Stimulated activated CD8-positive, alpha-beta memory T cell treated with anti-CD3 and anti-CD28 coated beads, Interleukin-12 subunit alpha, Interleukin-12 subunit beta, amount 100 ng/mL, for 4 hours (primary cell): ENCODE results near the gene SUSD4.
"Not testable (repeated sequence)": the region's sequence is repeated elsewhere in the genome, so short reads cannot be mapped to it uniquely, and the experiment has no call there.

Experiments used
- DNase-seq: peaks from one replicate; pipeline ENCODE4 v3.0.0-alpha.2; 2020; ENCODE audit warnings: low read depth

SUSD4 gene

DNA sequence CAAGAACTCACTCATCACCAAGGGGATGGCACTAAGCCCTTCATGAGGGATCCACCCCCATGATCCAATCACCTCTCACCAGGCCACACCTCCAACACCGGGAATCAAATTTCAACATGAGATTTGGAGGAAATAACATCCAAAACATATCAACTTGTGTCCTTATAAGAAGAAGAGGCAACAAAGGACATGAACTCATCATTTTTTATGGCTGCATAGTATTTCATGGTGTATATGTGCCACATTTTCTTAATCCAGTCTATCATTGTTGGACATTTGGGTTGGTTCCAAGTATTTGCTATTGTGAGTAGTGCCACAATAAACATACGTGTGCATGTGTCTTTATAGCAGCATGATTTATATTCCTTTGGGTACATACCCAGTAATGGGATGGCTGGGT lies 112.6 kb downstream of the SUSD4 start:
- DNase-seq, result not testable (repeated sequence)

DNA sequence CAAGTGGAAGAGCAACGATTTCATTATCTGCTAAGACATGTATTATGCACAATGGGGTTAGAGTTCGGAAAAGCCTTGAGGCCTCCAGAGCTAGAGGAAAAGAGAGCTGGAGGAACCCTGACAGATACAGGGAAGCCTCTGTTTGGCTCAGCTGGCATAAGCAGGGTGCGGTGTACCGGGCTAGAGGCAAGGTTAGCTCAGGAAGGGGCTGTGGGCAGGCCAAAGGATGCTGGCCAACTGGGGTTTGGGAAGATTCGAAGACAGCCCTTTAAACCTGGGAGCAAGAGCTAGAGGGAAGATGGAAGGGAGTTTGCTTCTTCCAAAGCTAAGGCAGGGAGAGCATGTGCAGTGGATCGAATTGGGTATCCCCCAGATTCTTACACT lies 113.4 kb downstream of the SUSD4 start:
- no peak for DNase-seq

DNA sequence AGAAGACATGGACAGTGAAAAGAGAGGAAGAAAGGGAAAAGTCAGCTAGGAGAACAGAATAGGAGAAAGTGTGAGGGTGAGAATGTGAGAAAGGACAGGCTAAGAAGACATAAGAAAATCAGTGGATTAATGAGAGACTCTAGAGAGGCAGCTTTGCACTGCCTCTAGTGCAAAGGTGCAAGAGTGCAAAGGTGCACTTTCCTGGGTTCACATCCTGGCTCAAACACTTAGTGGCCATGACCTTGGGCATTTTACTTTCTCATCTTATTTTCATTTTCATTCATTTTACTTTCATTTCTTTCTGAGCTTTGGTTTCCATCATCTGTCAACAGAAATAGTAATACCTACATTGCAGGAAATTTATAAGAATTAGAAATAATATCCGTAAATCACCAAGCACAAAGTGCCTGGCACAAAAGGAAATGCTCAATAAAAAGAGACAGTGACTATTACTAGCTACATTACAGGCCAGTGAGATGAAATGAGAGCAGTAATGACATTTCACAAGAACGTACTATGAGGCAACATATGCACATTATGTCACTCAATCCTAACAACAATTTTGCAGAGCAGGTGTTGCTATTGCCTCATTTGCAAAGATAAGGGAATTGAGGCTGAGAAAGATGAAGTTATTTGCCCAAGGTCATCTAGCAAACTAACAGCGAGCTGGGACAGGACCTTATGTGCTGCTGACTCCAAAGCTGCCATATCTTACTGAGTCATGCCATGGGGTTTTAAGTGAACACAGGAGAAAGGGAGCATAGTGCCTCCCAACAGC lies 113.9 kb downstream of the SUSD4 start:
- no peak for DNase-seq

DNA sequence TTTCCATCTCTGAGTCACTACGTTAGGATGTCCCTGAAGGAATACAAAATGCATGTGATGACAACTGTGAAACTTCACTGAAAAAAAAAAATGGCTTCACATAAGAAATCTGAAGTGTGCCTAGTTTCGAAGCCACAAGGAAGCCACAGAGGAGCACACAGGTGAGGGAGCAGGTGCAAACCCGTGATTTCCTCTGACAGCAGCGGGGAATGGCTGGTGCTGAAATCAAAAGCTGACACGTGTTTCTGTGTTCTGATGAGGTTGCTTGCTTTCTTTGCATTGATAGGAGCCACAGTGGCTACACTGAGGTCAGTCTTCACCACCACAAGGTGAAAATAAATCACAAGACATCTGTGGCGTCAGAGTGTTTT lies 115.2 kb downstream of the SUSD4 start:
- DNase-seq, result no peak

DNA sequence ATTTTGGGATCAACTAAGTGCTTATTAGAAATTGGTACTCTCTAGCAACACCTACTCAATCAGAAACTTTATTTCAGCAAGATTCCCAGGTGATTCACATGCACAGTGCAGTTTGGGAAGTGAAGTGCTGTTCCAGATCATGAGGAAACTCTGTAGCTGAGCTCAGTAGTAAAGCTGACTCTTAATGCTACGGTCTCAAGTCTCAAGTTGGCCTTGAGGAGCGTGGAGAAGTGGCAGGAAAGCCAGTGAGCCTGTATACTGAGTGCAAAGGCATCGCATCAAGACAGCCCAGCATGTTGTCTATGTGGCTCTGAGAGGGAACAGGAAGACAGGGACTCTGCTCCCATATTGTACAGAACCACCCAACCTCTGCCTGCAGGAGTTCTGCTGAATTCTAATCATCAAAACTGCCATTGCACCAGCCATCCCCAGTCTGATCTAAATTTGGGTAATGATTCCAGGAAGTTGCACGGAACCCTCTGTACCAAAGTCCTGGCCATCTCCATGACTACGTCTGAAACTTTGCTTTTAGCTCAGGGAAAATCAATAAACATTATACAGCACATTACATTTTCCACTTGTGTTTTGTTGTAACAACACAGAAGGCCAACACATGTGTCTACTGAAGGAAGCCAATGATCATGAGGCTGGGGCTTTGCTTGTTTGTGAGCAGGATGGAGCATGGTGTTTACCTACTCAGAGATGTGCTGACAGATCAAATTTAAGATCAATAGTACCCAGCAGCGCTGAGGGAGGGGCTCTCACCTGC lies 115.8 kb downstream of the SUSD4 start:
- DNase-seq, result no peak

DNA sequence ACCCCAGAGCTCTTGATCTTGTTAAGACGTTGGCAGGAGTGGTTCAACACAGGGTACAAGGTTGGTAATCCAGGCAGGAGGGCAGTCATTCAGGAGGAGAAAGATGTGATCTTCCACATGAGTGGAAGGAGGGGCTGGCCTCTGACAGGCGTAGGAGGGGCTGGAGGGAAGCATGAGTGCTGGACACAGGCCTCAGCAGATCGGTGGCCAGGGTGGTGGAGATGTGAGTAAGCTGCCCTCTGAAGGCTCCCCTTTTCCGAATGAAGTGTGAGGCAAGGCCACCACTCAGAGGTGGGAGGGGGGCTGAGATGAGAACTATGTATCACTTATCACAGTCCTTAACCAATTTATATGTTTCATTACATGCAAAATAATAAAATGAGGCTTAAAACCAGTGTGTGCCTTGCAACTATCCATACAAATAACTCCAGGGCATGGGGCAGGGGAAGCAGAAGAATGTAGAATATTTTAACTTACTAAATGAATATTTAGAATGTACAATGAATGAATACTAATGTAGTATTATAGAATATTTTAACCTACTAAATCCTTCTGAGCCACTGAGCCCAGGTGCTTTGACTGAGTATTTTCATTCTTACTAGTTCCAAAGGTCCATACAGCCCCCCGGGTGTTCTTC lies 117.4 kb downstream of the SUSD4 start:
- DNase-seq, result no peak

DNA sequence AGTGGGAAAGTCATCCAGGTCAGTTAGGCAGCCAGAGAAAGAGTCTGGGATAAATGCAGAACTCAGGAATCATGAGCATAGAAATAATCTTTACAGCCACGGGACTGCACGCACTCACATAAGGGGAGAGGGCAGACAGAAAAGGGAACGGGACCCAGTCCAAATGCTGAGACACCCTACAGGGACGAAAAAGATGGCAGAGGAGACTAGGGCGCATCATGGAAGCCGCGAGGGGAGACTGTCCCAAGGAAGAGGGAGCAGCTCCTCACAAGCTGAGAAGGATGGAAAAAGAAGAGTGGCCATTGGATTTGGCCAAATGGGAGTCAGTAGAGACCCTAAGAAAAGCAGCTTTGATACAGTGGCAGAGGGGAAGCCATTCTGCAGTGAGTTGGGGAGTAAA lies 118.0 kb downstream of the SUSD4 start:
- no peak for DNase-seq

DNA sequence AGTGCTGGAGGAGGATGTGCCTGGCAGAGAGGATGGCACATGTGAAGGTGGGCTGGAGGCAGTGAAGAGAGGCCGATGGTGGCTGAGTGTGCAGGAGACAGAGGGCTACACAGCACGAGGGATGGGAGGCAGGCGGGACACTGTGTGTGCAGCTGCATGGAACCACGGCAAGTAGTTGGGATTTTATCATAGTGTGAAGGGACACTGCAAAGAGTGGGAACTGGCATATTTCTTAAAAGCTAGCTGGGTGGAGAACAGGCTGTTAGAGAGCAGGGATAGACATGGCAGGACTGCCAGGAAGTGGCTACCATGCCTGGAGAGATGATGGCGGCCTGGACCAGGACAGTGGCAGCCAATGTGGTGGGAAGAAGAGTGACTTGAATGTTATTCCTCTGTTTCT lies 118.6 kb downstream of the SUSD4 start:
- DNase-seq, result no peak

DNA sequence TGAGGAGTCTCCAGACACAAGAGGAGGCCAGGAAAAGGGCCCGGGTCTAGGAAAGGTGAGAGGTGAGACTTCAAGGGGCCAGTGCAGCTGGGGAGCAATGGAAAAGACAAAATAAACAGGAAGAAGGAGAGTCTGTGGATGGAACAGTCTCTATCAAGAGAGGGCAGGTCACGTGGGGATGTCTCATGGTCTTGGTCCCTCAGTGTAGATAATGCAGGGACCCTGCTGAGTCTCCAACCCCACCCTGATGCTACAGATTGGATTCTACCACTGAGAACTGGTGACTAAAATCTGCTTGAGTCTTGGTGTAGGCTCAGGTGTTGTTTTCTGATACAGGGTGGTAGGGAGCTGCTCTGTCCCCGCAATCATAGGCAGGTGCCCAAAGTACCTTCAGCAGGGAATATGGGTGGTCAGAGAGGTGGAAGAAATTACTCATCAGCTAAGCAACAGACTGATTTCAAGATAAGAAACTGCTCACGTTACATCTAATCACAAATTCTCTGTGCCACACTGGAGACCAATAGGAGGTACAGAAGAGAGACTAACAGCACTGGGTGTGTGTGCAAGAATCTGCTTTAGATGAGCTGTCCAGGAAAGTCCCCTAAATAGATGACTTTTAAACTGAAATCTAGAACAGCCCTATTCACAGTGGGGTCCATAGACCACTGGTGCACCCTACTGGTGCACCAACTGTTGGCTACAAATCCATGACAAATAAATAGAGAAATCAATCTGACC lies 119.4 kb downstream of the SUSD4 start:
- no peak for DNase-seq

DNA sequence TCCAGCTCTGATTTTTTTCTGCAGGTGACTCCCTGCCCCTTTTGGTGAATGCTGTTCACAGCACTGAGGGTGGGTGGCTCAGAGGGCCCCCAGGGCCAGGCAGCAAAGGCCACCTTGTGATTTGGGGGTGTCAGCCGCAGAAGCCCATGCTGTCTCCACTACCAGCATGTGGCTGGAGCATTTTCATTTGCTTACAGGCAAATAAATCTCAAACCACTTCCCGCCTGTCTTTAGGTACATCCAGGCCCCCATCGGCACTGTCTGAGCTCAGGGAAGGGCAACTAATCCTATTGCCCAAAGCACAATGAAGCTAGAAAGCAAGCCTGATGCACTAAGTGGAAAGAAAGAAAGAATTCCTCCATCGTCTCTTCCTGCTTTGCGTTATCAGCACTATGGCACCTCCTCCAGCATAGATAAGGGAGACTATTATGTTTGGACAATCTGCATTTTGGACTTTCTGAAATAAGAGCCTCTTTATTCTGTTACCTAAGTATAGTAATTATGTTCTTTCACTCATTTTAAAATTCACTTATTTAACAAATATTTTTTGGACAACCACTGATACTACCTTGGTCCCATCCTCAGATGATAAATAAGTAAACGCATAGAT lies 120.4 kb downstream of the SUSD4 start:
- no peak for DNase-seq

DNA sequence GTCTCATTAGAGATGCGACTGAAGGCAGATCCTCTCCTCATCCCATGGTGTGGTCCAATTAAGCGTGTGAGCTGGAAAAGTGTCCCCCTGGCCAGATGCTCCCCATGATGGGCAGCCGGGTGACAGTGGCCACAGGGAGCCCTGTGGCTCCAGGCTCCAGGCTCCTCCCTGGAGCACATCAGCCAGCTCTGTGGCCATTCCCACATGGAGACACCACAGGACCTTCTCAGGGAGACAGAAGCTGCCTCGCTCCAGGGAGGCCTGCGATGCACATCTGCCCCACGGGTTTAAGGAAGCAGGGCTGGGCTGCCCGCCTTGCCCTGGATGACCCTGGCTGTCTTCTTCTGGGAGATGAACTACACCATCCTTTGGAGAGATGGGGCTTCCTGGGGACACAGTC lies 121.0 kb downstream of the SUSD4 start:
- no peak for DNase-seq

DNA sequence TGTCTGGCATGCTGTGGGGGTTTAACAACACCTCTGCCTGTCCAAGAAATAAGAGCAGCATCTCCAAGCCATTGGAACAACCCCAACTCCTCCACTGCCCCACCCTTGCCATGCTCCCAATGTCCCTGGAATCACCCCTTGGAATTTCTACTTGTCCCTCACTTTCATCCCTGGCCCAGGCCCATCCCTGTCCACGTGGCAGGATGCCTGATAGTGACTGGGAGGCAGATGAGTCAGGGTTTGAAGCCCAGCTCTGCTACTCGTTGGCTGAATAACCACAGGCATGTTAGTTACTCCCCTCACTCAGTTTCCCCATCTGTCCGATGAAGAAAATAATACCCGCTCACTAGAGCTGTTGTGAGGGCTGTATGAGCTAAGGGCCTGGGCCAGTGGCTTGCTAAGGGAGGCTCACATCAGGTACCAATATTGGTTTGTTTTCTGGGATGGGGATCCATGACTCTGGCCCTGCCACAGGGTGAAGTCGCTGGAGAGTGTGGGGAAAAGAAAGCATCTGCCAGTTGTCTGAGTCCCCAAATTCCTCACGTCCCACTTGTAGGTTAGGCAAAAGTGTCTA lies 121.5 kb downstream of the SUSD4 start:
- DNase-seq, result no peak

DNA sequence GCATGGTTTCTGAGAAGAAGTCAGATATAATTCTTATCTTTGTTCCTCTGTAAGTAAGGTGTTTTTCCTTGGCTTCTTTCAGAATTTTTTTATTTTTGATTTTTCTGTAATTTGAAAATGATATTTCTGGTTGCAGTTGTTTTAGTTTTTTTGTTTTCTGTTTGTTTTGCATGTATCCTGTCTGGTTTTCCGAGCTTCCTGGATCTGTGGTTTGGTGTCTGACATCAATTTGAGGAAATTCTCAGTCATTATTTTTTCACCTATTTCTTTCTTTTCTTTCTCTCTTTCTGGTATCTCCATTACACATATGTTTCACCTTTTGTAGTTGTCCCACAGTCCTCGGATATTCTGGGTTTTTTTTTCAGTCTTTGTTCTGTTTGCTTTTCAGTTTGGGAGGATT lies 123.9 kb downstream of the SUSD4 start:
- DNase-seq, result no peak

DNA sequence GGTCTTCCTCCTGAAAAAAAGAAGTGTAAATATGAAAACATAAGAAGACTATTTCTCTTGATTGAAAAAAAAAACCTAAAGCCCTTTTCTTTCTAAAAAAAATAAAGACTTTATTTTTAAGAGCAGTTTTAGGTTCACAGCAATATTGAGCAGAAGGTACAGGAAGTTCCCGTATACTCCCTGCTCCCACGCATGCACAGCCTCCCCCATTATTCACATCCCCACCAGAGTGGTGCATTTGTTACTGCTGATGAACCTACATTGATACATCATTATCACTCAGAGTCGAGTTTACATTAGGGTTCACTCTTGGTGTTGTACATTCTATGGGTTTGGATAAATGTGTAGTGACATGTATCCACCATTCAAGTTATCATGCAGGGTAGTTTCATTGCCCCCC lies 128.9 kb downstream of the SUSD4 start:
- no peak for DNase-seq

DNA sequence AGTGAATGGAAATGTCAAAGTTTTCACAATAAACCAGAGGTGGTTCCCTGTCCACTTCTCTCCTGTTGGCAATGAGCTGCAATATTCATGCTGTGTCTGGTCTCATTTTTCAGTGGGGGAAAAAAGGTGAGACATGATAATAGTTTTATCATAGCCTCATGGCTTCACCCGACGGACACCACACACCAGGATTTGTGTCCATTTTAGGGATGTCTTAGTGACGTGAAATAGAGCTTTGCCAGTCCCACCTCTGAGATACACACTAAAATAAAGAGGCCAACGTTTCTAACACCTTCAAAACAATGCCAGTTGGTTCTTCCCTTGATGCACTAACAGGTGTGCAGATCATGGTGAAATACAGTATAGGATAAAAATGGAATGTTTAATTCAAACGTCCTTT lies 129.4 kb downstream of the SUSD4 start:
- no peak for DNase-seq

DNA sequence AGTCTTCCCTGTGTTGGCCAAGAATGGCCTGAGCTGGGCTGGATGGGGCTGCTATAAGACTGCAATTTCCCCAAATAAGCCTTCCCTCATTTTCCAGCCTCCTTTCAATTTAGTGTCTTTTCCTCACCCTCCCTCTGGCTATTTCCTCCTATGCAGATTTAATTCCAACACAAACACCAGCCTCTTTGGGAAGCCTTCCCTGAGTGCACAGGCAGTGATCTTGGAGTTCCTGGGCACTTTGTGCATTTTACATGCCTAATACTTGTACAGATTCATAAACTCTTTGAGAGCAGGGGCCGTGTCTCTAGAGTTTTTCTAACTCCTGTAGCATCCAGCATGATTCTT lies 129.8 kb downstream of the SUSD4 start:
- DNase-seq, result no peak

DNA sequence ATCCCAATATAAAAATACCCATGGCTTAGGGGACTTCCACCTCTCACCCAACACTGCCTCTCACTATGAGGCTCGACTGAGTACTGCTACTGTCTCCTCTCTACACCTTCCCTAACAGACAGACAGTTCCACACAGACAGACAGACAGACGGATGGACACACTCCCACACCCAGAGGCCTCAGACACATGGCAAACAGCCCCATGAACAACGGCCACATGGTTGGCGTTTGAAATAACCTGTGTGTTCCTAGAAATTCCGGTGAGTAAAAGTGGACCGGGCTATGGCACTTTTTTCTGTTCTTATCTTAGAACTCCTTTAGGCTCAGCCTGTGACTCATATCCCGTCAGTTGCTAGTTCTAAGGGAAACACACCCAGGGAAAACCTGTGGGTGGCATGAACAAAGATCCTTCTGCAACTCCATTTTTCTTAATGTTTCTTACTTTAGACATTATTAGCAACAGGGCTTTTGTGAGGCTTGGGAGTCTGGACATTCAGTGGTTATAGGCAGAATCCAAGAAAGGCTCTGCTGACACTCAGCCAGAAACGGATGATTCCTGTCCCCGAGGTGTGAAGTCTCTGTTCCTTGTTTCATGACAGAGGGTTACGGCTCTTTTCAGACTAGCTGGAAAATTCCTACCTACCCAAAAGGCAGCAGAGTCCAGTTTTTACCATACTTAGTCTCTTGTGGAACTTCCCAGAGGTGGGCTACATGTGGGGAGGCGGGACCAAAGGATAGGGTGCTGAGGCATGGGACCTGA lies 130.4 kb downstream of the SUSD4 start:
- DNase-seq, result no peak

DNA sequence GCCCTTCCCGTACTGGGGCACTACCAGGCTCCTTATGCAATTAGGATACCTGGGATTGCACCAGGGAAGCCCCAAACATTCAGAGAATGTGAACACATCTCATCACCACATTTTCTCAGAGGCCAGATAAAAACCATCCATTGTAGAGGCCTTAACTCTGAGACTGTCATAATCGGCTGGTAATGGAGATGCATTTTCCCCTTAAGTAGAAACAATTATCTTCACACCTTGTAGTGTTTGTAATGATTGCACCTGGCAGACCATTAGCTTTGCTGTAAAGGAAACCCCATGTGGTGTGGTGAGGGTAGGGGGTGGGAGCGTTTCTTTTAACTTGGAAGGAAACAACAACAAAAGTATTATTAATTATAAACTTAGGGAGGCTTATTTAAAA lies 131.0 kb downstream of the SUSD4 start:
- no peak for DNase-seq

DNA sequence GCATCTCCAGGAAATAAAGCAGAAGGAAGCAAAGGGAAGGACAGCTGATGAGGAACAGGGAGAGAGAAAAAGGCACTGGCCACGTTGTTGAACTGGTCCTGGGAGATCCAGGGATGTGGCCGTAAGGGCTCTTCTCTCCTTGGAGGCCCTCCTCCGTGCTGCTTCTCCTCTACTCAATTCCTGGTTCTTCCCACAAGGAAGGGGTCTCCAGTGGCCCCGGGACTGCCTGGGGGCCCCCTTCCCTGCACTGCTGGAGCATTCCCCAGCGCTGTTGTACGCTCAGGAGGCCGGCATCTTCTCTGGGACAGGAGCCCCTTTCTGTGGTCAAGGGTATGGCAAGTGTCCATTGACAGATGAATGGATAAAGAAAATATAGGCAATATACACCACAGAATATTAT lies 132.4 kb downstream of the SUSD4 start:
- no peak for DNase-seq

DNA sequence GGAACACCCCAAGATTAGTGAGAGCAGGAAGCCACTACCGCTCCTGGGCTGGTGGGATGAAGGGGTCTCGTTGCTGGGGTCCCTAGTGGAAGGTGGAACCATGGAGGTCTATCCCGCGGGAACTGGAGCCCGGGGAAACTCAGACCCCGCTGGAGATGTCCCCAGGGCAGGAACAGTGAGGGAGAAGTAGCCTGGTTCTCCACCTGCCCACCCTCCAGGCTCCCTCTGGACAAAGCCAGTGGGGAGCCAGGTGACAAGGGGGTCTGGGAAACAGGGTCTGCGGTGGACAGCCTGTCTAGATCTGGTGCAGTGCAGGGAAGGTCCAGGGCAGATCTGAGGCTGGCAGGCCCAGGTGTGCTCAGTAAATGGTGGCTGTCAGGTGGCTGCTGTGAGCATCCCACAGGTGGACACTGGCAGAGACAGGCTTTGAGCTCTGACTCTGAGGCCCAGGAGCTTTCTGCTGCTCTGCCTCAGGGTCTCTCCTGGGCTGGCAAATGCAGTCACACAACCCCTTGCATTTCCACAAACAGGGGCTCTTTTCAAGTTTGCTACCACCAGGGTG lies 132.9 kb downstream of the SUSD4 start:
- no peak for DNase-seq
